Measurements from ENCODE around the gene ZNF511.

ZNF511 gene

DNA sequence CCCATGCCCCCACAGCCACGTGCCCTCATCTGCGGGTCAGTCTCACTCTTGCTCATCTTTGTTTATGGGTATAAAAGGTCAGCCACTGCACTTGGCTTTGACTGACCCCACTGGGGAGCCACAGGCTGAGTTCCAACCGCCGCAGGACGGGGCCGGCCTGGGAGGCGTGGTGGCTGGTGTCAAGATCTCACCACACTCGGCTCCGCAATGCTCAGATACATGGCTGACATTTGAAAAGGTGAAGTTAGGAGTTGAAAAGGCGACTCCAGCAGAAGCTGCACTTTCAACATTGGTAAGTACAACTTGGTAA is 14.9 kb upstream of the ZNF511 start:
- DNase-seq = no peak

DNA sequence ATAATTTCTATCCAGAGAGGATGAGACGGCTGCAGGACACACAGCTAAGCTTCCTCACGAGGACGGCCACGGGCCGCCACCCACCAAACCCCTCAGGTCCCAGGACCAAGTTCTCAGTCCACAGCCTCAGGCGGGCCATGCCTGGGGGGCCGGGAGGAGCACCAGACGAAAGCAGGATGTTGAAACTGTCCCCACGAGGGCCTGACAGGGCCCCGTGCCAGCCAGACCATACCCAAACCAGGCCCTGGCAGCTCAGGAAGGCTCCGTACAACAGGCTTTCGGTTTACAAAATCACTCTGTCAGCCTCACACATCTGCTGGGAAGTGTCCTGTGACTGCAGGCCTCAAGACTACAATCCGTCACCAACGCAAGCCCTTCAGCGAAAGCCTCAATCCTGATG is 14.5 kb upstream of the ZNF511 start:
- no peak for DNase-seq

DNA sequence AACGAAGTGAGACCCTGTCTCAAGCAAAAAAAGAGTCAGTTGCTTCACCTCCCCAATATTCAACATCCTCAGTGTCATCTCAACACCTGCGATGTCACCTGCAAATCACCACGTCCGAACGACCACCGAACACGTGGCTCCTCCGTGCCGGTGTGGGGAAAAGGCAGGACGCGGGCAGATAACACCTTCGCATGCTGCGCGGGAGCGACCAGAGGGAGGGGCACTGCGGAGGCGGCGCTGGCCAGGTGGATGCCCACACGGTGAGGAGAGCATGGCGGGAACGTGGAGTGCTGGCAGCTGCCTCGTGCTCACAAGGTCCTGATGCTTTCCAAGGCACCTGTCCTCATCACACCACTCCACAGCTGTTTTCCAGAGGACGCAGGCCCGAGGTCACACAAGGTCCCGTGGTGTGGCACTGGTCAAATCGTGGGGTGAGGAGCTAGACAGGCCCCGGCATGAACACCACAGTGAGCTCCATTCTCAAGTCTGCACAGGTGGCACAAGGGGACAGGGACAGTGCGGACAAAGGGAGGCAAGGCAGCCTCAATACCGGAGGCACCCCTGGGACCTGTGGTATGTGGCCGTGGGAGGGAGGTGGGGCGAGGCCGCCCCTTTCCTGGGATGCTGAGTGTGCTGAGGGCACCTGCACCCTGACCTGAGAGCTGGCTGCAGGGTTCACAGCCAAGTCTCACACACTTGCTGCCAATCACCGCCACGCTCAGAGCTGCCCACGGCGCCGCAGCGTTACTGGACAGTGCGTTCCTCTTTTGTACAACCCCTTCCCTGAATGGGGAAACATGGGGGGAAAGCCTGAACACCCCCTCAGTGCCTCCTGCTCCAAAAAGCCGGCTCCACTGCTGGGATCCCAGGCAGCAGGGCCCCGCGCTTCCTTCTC is 13.0 kb upstream of the ZNF511 start:
- no peak for DNase-seq

DNA sequence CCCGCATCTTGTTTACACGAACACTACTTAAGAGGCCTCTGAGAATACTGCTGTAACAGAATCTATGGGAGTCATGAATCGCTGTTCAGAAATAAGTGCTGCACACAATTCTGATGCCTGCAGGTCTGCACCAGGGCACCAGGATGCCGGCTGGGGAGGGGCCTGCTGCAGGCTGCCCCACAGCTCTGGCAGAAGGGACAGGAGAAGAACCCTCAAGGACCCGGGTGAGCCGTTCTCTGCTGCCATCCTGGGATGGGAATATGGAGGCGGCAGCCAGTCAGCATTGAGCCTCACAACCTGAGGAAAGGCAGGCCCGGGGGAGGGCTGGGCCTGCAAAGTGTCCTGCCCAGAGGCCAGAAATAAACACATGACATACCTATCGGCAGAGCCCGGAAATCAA is 11.2 kb upstream of the ZNF511 start:
- no peak for DNase-seq

DNA sequence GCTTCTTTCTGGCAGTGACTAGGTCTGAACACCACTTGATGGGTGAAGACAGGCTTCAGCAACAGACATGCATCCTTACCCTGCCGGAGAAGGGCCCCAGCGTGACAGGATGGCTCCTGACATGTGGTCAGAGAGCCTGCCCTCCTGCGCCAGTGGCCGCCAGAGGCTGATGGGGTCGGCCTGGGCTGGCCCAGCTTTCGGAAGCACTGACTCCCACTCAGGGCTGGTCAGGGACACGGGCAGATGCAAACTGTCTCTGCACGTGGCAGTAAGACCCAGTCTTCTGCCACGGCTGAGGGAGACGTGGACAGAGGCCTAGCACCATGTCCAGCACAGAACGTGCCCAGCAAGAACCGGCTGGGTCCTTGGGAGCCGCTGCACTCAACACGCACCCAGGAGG is 10.2 kb upstream of the ZNF511 start:
- no peak for DNase-seq

DNA sequence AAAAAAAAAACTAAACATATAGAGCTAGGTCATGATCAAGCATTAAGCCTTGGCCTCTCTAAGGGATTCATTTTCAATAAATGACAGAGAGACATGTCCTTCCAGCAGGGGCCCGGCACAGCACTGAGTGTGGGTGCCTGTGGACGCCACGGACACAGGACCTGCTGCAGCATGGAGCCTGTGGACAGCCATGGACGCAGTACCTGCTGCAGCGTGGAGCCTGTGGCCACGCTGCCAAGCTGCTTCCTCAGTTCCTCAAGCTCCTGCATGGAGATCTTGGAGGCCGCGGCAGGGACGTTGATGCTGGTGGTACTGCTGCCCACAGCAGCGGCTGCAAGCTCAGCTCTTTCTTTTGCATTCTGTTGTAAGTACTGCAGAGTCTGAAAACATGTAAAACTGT is 9.5 kb upstream of the ZNF511 start:
- no peak for DNase-seq

DNA sequence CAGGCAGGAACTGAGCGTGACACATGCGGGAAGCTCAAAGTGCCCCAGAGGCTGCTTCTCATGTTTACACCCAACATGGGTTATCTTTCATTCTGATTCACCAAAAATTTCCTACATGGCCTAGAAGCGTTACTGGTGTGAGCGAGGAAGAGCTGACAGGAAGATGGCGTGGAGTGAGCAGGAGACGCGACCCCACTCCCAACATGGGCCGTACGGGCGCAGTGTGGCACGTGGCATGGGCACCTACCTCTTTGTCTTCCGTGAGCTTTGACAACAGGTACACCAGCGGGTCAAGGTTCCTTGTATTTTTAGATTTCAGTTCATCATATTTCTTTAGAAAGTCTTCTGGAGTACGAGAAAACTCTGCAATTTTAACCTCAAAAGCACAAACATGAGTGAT is 9.0 kb upstream of the ZNF511 start:
- no peak for DNase-seq

DNA sequence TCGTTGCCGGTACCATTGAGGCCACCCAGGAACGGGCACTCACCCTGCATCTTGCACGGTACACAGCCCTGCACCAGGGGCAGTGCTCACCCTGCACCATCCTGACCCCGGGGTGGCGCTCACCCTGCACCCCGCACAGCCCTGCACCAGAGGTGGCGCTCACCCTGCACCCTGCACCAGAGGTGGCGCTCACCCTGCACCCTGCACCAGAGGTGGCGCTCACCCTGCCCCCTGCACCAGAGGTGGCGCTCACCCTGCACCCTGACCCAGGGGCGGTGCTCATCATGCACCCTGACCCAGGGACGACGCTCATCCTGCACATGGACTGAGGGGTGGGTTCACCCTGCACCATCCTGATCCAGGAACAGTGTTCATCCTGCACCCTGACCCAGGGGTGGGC is 6.5 kb upstream of the ZNF511 start:
- DNase-seq = no peak

DNA sequence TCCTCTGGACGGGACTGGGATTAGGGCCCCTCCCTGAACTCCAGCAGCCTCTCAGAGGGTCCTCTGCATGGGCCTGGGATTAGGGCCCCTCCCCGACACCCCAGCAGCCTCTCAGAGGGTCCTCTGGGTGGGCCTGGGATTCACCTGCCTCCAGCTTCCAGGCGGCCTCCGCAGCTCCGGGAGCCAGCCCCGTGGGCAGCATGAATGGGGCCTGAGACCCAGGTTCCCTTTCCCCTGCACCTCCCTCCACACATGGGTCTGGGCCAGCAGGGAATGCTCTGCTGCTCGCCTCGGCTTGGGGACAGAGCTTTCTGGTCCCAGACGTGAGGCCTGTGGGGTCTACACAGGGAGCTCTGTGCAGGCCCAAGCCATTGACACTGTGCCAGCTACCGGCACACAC is 5.5 kb upstream of the ZNF511 start:
- DNase-seq = no peak

DNA sequence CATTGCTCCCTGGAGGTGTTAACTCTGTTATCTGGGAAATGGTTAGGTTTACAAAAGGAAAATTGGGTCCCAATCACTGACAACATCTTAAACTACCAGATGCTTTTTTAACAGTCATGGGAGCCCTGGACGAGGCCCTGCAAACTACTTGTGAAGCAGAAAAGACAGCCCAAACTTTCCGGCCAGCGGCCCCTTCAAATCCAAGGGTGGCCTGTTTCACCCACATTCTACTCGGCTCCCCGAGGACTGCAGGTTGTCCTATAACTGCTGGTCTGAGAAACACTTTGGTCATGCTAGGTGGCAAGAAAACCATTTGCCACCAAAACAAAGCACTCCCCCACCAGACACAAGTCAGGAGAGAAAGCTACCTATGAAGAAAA is 2.6 kb upstream of the ZNF511 start:
- no peak for DNase-seq

DNA sequence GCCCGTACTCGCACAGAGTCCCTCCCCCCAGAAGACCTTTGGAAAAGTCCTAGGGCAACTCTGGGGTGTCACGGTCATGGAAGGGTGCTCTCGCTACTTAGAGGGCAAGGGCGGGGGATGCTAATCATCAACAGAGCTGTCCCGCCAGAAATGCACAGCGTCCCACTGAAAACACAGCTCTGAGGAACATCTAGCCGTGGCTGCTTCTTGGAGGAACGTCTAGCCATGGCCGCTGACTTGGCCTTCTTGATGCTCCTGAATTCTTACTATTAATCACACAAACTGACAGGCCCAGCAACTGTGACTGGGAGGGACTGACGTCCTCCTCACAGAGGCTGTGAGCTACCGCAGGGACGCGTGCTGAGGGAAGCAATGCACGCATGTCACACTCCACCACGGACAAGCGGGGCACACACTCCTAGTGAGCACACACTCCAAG is 1.8 kb upstream of the ZNF511 start:
- no peak for DNase-seq

DNA sequence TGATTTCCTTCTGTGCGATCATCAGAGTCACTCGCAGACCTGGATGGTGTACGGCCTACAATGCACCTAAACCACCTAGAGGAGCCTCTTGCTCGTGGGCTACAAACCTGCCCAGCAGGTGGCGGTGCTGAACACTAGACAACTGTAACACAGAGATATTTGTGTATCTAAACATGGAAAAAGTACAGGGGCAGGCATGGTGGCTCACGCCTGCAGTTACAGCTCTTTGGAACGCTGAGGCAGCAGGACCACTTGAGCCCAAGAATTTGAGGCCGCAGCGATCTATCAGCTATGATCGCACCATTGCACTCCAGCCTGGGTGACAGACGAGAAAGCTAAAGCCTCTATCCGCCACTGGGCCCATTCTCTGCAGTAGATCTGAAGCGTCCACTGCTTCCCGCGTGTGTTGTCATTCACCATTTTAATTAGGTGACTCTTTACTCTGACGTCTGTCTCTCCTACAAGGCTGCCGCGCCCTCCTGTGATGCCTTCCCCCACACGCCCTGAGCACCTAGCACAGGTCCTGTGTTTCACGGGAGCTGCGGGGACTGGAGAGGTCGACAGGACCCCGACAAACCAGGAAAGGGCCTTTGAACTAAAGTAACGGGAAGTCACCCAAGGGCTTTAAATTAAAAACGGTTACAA is 816 bp upstream of the ZNF511 start:
- peak; percentile 31 for DNase-seq

DNA sequence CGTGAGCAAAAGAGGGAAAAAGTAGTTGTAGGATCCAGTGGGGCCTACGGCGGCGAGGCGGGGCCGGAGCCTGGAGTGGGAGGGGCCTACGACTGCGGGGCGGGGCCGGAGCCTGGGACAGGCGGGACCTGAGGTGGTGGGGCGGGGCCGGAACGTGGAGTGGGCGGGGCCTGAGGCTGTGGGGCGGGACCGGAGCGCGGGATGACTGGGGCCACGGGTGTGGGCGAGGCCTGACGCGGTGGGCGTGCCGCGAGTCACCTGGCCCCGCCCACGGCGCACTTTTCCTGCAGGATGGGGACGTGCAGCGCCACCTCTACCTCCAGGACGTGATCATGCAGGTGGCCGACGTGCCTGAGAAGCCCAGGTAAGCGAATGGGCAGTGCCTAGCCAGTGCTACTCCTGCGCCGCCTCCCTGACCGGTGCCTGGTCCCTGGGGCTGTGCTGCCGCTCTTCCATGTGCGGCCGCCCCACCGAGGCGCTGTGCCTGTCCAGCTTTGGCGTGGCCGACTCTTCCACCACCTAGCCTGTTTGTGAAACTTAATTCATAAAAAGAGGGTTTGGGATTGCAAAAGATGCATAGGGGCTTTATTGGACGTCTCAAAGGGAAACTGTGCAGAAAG is 496 bp downstream of the ZNF511 start:
- DNase-seq = peak; percentile 90

DNA sequence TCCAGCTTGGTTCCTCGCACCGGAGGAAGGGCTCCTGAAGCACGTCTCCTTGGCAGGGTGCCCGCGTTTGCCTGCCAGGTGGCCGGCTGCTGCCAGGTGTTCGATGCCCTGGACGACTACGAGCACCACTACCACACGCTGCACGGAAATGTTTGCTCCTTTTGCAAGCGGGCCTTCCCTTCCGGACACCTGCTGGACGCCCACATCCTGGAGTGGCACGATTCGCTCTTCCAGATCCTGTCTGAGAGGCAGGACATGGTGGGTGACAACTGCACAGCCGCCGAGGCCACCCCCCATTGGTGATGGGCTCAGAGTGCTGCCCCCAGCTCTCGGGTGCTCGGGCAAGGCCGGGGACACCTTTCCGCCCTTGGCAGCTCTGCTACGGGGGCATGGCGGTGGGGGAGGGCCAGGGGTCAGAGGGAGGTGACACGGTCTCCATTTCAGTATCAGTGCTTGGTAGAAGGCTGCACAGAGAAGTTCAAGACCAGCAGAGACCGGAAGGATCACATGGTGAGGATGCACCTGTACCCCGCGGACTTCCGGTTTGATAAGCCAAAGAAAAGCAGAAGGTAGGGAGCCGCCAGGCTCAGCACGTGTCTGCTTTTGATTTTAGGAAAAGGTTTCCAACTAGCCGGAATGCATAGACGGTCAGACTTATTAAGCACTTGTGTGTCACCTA is 1.1 kb downstream of the ZNF511 start:
- DNase-seq = no peak

DNA sequence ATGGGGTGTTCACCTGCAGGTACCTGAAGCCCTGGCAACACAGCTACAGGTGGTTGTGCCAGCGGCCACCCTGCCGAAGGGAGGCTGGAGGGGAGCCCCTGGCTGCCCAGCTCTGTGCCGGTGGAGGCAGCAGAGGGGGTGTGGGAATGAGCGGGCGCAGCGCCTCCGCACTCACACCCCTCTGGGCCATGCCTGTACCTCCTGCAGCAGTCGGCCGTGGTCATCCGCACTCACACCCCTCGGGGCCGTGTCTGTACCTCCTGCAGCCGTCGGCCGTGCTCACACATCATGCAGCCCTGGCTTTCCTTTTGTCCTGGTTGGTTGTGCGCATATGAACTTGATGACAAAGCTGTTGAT is 1.7 kb downstream of the ZNF511 start:
- DNase-seq = no peak

DNA sequence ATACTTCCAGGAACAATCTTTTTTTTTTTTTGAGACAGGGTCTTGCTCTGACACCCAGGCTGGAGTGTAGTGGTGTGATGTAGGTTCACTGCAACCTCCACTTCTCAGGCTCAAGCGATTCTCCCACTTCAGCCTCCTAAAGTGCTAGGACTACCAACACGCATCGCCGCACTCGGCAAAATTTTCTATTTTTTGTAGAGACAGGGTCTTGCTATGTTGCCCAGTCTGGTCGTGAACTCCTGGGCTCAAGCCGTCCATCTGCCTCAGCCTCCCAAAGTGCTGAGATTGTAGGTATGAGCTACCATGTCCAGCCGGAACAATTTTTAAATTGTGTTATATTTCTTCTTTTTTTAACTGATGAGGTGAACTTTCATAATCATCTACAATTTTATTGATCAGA is 2.1 kb downstream of the ZNF511 start:
- DNase-seq = no peak

DNA sequence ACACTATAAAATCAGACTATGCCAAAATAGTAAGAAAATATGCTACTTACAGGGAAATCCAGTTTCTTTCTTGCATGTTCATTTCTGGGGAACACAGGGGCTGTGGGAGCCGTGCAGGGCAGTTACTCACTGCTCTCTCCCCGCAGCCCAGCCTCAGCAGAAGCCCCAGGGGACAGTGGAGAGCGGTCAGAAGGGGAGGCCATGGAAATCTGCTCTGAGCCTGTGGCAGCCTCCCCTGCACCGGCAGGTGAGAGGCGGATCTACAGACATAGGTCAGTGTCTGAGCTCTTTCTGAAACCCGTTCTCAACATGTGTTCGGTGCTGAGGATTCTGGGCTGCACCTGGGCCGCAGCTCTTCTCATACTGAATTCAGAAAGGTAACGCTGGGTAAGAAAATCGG is 2.9 kb downstream of the ZNF511 start:
- DNase-seq = no peak

DNA sequence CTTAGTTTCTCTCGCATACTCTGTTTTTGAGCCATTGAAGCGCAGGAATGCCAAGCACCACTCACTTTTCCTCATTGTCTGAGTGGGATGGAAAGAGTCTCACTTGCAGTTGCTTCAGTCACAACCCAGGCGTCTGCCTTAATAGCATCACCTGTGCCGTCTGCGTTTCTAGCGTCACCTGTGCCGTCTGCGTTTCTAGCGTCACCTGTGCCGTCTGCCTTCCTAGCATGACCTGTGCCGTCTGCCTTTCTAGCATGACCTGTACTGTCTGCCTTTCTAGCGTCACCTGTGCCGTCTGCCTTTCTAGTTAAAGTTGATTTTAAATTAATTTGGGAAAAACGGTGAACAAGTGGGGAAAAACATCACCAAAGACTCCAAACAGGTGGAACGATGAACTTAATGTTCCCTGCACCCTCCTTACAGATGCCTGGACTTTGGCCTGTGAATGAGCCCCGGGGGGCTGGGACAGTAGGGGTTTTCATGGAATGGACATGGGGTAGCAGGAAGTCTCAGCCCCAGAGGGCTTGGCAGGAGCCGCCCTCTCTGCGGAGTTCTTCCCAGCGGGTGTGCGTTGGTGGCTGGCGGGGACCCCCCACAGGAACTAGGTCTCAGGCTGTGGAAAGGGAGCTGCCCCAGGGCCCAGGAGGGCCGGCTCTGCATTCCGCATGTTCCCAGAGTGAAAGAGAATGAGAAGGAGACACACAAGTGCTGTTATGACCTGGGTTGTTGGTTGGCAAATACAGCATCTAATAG is 3.5 kb downstream of the ZNF511 start:
- DNase-seq = no peak

DNA sequence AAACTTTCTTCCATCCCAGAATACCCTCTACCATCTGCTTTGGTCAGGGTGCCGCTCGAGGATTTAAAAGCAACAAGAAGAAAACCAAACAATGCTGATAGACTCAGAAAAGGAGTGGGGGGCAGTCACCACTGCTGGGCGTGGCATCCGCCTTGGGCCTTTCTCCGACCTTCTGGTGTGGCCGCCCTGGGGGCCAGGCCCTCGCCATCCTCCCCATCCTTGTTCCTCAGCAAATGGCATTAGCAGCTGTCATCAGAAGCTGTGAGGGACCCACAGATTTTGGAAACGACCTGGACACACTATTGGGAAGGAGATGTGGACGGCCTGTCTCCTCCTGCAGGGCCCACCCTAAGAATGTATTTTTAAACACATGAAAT is 4.0 kb downstream of the ZNF511 start:
- no peak for DNase-seq

DNA sequence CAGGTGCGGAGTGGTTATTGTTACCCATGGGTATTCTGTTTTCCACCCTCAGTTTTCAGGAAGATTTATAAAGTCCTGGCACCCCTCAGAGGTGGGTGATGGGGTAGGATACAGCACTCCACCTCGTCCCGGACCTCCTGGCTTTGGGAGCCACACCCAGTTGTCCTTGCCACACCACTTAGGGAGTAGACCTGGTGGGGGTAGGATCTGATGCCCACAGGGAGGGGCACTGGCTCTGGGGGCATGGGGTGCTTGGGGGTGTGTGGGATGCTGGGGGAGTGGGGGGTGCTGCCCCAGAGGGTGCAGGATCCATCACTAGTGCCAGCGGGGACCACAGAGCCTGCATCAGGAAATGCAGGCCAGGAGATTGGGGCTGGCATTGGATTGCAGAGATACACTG is 4.5 kb downstream of the ZNF511 start:
- no peak for DNase-seq

DNA sequence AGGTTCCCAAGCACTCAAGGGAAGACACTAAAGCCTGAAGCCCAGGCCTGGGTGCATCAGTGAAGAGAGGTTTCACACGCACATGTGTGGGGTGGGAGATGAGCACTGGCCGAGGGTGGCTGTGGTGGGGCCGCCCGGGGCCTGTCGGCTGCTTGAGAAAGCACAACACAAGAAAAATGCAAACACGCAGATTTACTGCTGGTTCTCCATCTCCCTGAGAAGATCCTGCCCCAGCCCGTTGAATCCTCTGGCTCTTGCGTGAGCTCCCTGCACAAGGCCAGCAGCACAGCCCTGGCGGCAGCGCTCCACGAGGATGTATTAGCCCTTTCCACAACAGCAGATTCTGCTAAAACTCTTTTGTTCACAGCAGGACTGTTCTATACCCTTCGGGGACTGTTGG is 6.2 kb downstream of the ZNF511 start:
- no peak for DNase-seq

DNA sequence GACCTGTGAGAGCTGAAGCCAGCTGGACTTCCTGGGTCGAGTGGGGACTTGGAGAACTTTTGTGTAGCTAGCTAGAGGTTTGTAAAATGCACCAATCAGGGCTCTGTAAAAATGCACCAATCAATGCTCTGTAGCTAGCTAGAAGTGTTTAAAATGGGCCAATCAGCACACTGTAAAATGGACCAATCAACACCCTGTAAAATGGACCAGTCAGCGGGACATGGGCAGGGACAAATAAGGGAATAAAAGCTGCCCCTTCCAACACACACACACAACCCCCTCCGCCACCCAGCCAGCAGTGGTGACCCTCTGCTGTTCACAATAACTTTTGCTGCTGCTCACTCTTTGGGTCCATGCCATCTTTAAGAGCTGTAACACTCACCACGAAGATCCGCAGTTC is 7.1 kb downstream of the ZNF511 start:
- no peak for DNase-seq

DNA sequence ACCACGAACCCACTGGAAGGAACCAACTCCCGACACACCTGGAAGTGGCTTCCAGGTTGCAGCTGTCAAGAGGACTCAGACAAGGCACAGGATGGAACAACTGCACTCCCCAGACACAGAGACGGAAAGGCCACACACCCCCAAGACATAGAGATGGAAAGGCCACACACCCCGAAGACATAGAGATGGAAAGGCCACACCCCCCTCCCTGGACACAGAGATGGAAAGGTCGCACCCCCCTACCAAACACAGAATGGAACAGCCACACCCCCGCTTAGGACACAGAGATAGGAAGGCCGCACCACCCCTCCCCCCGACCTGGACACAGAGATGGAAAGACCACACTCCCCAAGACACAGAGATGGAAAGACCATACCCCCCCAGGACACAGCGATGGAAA is 7.6 kb downstream of the ZNF511 start:
- DNase-seq = no peak
